SK-N-SH treated with all-trans-retinoic acid at 6 μM for 48 hours (cell line): ENCODE data around the gene WSCD2.

Experiments used
- BACH2 ChIP-seq: fragments of 250-450 bp; sonication (Bioruptor Pico); IDR thresholded peaks from 2 replicates; pipeline ENCODE4 v1.9.0; 2021; ENCODE audit warnings: mild to moderate bottlenecking, borderline replicate concordance
- PPARA ChIP-seq: fragments of 250-450 bp; sonication (Bioruptor Pico); IDR thresholded peaks from 2 replicates; pipeline ENCODE4 v1.5.0; 2020; ENCODE audit warnings: mild to moderate bottlenecking, borderline replicate concordance
- RARB ChIP-seq: fragments of 250-450 bp; sonication (Bioruptor Pico); IDR thresholded peaks from 2 replicates; pipeline ENCODE4 v1.8.0; 2021; ENCODE audit warnings: mild to moderate bottlenecking, moderate library complexity
- SNAI2 ChIP-seq: fragments of 250-450 bp; sonication (Bioruptor Pico); IDR thresholded peaks from 2 replicates; pipeline ENCODE4 v1.5.0; 2020; ENCODE audit warnings: mild to moderate bottlenecking, moderate library complexity
- TOX ChIP-seq: fragments of 250-450 bp; sonication (Bioruptor Pico); IDR thresholded peaks from 2 replicates; pipeline ENCODE4 v1.8.0; 2021; ENCODE audit warnings: mild to moderate bottlenecking, moderate library complexity, borderline replicate concordance
- ZNF8 ChIP-seq: fragments of 450-650 bp; formaldehyde crosslinking; IDR thresholded peaks from 2 replicates; pipeline ENCODE4 v1.5.0; 2020; ENCODE audit warnings: mild to moderate bottlenecking, moderate library complexity
- TF ChIP-seq, protein P1 (sequence below): fragments of 250-450 bp; sonication (Bioruptor Pico); IDR thresholded peaks from 2 replicates; pipeline ENCODE4 v1.8.0; 2020; ENCODE audit warnings: mild to moderate bottlenecking, moderate library complexity, borderline replicate concordance
- TF ChIP-seq, protein P2 (sequence below): fragments of 250-450 bp; sonication (Bioruptor Pico); IDR thresholded peaks from 2 replicates; pipeline ENCODE4 v1.5.1; 2020; ENCODE audit warnings: low read depth, mild to moderate bottlenecking, moderate library complexity

DNA sequence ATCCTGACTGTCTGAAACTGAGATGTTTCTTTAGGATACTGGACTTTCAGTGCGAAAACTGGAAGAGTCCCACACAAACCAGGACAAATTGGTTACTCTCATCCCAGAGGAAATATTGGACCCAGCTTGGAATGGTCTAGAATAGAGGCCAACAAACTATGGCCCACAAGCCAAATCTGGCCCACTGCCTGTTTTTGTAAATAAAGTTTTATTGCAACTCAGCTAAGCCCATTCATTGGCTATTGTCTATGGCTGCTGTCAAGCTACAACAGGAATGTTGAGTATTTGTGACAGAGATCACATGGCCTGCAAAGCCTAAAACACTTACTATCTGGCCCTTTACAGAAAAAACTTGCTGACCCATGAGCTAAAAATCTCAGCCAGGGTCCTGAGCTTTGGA lies 6.5 kb downstream of the WSCD2 start:
- TF ChIP-seq ZNF8 (CRISPR knock-in tag) (no peak), SNAI2 (CRISPR knock-in tag) (no peak), RARB (CRISPR knock-in tag) (no peak), PPARA (CRISPR knock-in tag) (no peak), TOX (CRISPR knock-in tag) (no peak), BACH2 (CRISPR knock-in tag) (no peak)
- TF ChIP-seq, protein P1, sequence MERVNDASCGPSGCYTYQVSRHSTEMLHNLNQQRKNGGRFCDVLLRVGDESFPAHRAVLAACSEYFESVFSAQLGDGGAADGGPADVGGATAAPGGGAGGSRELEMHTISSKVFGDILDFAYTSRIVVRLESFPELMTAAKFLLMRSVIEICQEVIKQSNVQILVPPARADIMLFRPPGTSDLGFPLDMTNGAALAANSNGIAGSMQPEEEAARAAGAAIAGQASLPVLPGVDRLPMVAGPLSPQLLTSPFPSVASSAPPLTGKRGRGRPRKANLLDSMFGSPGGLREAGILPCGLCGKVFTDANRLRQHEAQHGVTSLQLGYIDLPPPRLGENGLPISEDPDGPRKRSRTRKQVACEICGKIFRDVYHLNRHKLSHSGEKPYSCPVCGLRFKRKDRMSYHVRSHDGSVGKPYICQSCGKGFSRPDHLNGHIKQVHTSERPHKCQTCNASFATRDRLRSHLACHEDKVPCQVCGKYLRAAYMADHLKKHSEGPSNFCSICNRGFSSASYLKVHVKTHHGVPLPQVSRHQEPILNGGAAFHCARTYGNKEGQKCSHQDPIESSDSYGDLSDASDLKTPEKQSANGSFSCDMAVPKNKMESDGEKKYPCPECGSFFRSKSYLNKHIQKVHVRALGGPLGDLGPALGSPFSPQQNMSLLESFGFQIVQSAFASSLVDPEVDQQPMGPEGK (CRISPR knock-in tag) = no peak
- TF ChIP-seq, protein P2, sequence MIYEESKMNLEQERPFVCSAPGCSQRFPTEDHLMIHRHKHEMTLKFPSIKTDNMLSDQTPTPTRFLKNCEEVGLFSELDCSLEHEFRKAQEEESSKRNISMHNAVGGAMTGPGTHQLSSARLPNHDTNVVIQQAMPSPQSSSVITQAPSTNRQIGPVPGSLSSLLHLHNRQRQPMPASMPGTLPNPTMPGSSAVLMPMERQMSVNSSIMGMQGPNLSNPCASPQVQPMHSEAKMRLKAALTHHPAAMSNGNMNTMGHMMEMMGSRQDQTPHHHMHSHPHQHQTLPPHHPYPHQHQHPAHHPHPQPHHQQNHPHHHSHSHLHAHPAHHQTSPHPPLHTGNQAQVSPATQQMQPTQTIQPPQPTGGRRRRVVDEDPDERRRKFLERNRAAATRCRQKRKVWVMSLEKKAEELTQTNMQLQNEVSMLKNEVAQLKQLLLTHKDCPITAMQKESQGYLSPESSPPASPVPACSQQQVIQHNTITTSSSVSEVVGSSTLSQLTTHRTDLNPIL (CRISPR knock-in tag) = no peak
